SK-N-SH (cell line): Measurements from ENCODE around the gene NKX3-2.

Source experiments
- CTCF ChIP-seq: fragments of 200-600 bp; sonication (generic); IDR thresholded peaks from 2 replicates; pipeline ENCODE4 v1.6.1; 2017; ENCODE audit warnings: antibody characterized with exemption, mild to moderate bottlenecking, moderate library complexity
- FOXM1 ChIP-seq: IDR thresholded peaks from 2 replicates; pipeline ENCODE4 v1.4.0; 2012; ENCODE audit warnings: low read depth, mild to moderate bottlenecking
- IRF3 ChIP-seq: fragments of 150-350 bp; IDR thresholded peaks from 2 replicates; pipeline ENCODE4 v1.6.1; 2016; ENCODE audit warnings: mild to moderate bottlenecking, low read depth, low read length
- POLR2AphosphoS5 ChIP-seq: IDR thresholded peaks from 2 replicates; pipeline ENCODE4 v1.6.1; 2012; ENCODE audit warnings: low read depth, low read length
- RAD21 ChIP-seq: IDR thresholded peaks from 2 replicates; pipeline ENCODE4 v1.6.1; 2012; ENCODE audit warnings: mild to moderate bottlenecking, low read length
- RCOR1 ChIP-seq: fragments of 150-350 bp; IDR thresholded peaks from 2 replicates; pipeline ENCODE4 v1.6.1; 2017; ENCODE audit warnings: antibody characterized with exemption, low read length
- RFX5 ChIP-seq: IDR thresholded peaks from 2 replicates; pipeline ENCODE4 v1.6.1; 2012; ENCODE audit warnings: mild to moderate bottlenecking, improper control_type of control experiment, low read length
- SIN3A ChIP-seq: IDR thresholded peaks from 2 replicates; pipeline ENCODE4 v1.6.1; 2012; ENCODE audit warnings: low read depth, mild to moderate bottlenecking, low read length, moderate library complexity, borderline replicate concordance
- USF1 ChIP-seq: IDR thresholded peaks from 2 replicates; pipeline ENCODE4 v1.4.0; 2012; ENCODE audit warnings: low read depth, borderline replicate concordance
- YY1 ChIP-seq: IDR thresholded peaks from 2 replicates; pipeline ENCODE4 v1.4.0; 2012; ENCODE audit warnings: low read depth, mild to moderate bottlenecking
- ZBTB33 ChIP-seq: IDR thresholded peaks from 2 replicates; pipeline ENCODE4 v1.4.0; 2012; ENCODE audit warnings: low read depth, borderline replicate concordance

GRCh38 chr4:13495753-13496152 is 48.6 kb downstream of the NKX3-2 start:
- TF ChIP-seq CTCF: no peak
- TF ChIP-seq FOXM1: no peak
- no peak for TF ChIP-seq USF1
- no peak for TF ChIP-seq RFX5
- TF ChIP-seq IRF3: no peak
- TF ChIP-seq POLR2AphosphoS5: no peak
- TF ChIP-seq ZBTB33: no peak
- no peak for TF ChIP-seq RCOR1
- no peak for TF ChIP-seq SIN3A
- TF ChIP-seq RAD21: no peak
- no peak for TF ChIP-seq YY1
